ENCODE results near the gene CSNK2A1.

GRCh38 chr20:444117-444516 lies 99.5 kb downstream of the CSNK2A1 start:
- no peak for TF ChIP-seq CTCF (IDR thresholded peaks at IDR 0.05; ENCODE audit: insufficient read depth, low read length)
- TF ChIP-seq GABPA (IDR thresholded peaks at IDR 0.05; ENCODE audit: low read depth), result no peak
- TF ChIP-seq REST (IDR thresholded peaks at IDR 0.05; ENCODE audit: insufficient replicate concordance, low read depth), result no peak
